H4 (cell line): ENCODE data around the gene SUSD6. TPM values are rescaled to one million over a fixed set of nuclear protein-coding genes. Genes with fewer than 3 reads are reported as not detected.
"Not testable (repeated sequence)": the region's sequence is repeated elsewhere in the genome, so short reads cannot be mapped to it uniquely, and the experiment has no call there.

Source experiments
- DNase-seq: peaks from one replicate; pipeline ENCODE4 v3.0.0-alpha.2; 2015; ENCODE audit warnings: low spot score
- total RNA-seq: library from RNA; depleted of rRNA; stranded (reverse); fragments of >200 nt; shearing (Covaris generic); gene quantifications from 2 replicates; pipeline ENCODE4 v1.2.3, GENCODE V29; 2014

Gene SUSD6
- total RNA-seq, 1 experiment from 2014 or later, result 3.4 TPM

DNA sequence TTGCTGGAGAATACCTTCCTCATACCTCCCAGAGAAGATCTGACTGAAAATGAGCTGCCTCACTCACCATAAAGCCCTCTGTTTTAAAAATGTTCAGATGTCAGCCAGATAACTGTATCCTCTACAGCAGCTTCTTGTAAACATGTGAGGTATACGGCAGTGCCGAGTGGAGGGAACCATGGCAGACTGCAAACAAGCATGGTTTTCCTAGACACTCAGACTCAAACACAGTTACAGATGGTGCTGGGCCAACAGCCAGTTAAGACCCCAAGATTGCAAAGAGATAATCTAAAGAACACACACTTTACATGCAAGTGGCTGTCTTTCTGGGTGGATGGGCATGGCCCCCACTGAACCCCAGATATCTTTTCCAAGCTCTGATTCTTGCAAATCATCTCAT lies 20.1 kb upstream of the SUSD6 start:
- DNase-seq, result no peak

DNA sequence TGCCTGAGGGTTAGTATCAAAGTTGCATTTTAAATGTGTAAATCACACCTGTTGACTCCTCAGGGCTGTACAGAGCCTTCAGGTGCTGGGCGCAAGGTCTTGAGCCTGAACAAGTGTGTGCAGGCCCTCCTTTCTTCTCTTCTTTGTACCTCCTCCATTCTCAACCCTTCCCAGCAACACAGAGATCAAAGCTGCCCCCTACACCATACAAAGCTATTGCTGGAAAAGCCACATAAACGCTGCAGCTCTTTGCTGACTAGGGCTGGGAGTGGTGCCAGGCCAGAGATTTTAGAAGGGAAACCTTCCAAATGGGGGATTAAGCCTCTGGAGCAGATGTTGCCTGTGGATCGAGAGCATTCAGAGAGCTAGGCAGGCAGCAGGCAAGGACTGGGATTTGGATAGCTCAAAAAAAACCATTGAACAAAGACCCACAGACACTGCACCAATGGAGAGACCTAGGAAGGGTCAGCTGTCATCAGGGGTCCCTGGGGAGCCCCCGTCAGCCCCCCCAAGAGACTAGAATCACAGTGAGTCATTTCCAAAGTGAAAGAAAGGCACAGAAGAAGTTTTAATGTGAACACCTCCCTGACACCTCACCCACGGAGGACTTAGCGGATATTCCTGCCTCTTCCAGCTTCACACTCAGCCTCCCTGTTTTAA lies 18.2 kb upstream of the SUSD6 start:
- DNase-seq, result peak; percentile 49

DNA sequence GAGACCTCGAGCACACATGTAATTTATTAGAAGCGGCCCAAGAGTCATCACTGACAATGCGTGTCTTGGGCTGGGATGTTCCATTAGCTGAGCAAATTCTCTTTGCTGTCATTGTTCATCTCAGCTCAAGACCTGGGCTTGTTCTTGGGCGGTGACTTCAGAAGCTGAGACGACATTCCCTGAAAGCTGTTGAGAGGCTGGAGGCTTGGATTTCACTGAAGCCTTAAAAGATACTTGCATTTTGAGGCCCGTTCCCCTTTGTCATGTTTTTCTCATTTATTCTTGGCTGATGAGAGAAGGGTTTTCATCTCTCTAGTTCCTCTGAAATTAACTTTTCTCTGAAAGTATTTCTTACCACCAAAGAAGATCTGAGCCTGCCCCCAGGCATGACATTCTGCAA lies 16.6 kb upstream of the SUSD6 start:
- DNase-seq, result no peak

DNA sequence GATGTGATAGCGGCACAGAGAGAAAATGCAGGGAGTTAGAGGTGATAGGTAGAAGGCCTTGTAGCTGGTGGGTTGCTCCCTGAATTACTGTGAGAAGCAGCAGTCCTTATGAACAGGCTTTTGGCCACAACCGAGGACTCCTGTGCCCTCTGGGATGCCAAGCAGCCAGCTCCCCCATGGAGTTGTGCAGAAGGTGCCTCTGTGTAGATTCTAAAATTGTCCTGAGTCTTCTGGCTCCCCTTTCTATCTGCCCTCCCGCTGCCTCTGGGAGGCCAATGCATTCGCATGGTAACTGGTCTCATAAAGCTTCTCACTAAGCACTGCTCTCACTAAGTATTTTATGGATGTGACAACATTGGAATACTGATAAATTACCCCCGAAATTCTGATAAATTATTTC lies 16.1 kb upstream of the SUSD6 start:
- DNase-seq, result no peak

DNA sequence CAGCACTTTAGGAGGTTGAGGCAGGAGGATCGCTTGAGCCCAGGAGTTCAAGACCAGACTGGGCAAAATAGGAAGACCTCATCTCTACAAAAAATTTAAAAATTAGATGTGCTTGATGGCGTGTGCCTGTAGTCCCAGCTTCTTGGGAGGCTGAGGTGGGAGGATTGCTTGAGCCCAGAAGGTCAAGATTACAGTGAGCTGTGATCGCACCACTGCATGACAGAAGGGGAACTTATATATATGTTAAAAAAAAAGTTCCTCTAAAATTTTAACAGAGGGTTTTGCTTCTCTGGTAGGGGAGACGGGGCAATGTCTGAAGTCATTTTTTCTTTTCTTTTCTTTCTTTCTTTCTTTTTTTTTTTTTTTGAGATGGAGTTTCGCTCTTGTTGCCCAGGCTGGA lies 12.0 kb upstream of the SUSD6 start:
- DNase-seq, result not testable (repeated sequence)

- no peak for DNase-seq
Measured at GRCh38 chr14:69600304-69600891, 11.0 kb upstream of the SUSD6 start.

DNA sequence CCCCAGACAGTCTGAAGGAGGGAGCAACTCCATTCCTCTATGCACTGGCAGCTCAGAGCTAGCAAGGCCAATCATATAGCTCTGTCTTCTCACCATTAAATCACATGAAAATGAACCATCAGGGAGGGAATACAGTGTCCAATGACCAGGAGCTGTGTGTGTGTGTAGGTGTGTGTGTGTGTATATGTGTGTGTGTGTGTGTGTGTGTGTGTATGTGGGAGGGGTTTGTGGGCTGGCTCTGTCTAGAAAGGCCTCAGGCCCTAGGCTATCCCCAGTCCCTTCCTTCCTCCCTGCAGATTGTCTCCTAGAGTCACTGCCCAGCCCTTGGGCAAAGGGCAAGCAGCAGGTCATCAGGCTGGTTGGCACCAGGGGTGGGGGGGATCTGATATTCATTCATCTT lies 5.7 kb upstream of the SUSD6 start:
- no peak for DNase-seq

DNA sequence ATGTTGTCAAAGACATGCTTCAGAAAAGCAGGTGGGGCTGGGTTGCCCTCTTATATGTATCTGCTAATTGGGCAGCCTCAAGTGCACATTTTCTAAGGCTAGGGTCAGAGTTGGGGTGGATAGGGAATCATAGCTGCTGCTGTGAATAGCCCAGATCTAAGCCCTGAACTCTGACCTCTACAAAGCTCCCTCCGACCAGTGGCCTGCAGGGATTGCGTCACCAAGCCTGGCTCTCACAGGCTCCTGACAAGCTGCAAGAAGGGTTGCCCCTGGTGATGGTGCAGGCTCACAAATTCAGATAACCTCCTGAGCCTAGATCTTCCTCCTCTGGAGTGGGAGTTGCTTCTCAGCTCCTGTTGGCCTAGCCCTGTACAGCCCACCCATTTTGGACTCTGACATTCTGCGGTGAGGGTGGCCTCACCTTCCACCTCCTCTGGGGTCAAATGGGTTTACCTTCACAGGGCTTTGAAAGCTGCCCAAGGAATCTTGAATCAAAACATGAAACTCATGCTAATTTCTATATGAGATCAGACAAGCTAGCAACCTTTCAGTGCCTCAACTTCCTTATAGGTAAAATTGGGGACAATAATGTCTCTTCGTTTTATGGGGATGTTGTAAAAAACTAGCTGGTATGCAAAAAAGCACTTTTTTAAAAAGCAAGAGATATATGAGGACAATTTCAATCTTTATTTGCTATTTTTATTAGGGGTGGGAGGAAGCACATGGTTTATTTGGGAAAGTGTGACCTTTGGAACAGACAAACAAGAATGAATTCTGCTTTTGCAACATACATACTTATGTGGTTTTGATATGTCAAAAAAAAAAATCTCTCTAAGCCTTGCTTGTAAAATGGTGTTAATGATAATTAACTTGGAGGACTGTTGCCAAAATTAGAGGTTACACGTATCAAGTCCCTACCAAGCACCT lies 4.9 kb upstream of the SUSD6 start:
- DNase-seq, result no peak

DNA sequence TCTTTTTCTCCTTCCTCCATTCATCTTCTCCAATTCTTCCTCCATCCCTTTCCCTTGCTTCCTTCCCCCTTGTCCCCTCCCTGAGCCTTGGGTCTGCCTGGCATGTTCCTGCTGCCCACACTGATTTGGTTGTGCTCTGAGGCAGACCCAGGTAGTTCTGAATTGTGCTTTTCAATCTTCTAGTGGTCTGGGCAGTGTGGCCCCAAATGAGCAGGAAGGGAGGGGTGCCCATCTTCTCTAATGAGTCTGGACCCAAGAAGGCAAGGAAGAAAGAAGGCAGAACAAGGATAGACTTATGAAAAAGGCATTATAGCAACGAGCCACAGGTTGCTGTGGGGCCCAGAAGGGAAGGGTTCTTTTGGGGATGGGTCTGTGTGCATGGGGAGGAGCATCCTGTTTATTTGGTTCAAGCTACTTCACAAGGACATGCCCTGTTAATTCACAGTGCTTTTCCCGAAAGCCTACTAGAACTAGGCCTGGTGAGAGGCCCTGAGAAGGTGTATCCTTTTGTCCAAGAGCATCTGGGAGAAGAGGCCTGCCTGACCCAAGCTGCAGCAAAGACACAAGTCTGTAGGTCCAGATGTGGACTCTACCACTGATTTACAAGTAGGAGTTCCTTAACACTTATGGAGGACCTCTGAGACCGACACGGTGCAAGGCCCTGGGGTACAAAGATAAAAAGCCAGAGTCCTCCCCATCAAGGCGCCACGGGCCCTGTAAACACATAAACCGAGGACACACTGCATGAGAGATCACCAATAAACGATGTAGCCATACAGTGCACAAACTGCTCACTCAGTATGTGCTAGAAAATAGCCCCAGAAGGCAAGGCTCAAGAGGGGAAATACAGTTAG lies 1.1 kb upstream of the SUSD6 start:
- DNase-seq, result no peak

DNA sequence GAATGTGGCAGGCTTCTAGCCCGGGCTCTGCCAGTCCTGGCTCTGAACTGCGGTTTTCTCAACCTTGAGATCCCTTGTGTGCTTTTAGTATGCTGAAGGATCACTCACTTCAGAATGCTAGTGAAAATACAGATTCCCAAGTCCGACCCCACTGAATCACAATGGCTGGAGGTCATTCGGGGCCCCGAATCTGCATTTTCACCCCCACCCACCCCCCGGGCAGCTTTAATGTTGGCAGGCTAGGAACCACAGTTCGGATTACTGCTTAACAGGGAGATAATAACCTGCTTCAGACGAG lies 573 bp upstream of the SUSD6 start:
- no peak for DNase-seq

DNA sequence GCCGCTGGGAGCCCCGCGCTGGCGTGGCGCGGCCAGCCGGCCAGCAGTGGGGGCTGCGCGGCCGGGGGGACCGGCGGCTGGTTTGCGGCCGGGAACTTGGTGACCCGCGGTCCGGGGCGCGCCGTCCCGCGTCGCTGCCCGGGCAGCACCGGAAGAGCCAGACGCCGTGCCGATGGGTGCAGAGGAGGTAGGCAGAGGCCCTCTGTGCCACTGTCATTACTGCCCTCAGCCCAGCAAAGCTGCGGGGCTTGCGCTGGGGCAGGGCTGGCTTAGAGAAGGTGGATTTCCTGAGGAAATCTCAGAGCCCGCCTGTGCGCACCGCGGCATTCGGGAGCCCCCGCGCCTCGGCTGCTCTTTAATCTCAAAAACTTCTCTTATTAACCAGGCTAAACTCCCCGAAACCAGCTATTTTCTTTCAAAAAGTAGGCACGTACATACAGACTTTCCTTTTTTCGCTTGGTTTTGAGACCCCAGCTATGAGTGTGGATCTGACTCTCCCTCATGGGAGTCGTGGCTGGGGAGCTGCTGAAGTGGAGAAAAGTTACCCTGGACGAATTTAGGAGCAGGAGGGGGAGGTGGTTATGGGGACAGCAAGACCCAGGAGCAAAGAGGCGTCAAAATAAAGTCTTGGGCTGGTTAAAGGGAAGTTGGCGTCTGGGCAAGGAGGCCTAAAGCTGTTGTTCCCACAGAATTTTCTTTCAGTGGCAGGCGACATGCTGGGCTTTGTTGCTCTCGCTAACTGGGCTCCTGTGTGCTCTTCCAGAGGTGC lies 802 bp downstream of the SUSD6 start:
- DNase-seq, result no peak

- DNase-seq, result no peak
Measured at GRCh38 chr14:69612783-69613130, 1.4 kb downstream of the SUSD6 start.

DNA sequence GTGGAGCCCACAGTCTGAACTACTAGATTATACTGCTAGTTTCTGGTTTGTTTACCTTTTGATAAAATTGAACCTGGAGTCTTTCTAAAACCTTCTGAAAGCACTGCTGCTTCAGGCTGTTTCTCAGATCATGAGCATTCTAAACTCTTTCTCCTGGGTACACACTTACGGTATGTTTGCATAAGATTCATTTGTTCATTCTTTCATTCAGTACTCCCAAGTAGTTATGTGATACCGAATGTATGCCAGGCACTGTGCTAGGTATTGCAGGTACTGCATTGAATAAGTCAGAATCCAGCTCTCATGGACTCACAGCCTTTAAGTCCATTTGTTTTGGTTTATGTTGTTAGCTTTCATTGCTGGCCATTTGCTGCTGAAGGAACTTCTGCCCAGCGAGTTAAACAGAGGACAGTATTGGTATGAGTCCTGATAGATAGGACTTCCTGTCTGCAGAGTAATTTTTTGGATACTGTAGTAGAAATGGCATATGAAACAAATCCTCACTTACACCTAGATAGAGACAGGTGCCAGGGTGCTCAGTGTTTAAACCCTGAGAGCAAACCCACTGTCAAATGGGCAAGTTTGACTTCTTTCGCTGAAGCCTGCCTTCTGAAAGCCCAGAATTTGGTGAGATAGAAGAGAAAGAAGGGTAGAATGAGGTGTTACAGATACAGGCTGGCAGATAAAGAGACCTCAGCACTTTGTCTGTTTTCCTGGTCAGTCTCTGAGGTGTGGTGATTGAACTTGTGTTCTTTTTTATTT lies 2.1 kb downstream of the SUSD6 start:
- DNase-seq, result no peak

- DNase-seq, result no peak
Measured at GRCh38 chr14:69614592-69614991, 3.2 kb downstream of the SUSD6 start.

GRCh38 chr14:69615121-69615495 lies 3.7 kb downstream of the SUSD6 start:
- DNase-seq, result no peak

- peak; percentile 64 for DNase-seq
Measured at GRCh38 chr14:69615496-69616407, 4.4 kb downstream of the SUSD6 start.

DNA sequence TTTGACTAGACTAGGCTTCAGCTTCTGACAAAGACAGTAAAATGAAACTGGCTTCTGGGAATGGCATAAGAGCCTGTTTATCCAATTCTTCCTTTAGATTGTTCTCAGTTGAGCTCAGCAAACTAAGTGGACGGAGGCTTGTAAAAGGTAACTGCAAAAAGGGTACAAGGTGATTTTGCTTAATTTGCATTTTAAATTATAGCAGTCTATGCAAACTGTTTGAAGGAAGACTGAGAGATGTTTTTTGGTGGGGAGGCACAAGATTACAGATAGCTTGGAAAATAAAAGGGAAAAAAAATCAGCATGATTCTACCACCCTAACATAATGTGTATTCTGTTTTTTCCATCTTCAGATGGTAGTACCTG lies 5.0 kb downstream of the SUSD6 start:
- DNase-seq, result no peak

DNA sequence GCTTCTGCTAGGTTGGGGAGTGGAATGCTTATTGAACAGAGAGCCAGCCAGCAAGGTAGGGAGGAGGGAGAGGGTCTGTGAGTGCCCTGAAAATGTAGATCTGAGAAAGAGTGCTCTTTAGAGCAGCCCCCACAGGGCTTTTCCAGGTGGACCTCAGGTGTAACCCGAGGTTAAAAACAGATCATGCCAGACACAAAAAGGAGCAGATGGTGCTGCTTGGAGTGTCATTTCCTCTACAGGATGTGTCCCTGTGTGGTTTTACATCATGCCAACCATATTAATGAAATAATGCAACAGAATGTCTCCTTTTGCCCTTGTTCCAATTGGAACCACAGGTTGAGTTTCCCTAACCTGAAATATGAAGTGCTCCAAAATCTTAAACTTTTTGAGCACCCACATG lies 6.4 kb downstream of the SUSD6 start:
- no peak for DNase-seq

DNA sequence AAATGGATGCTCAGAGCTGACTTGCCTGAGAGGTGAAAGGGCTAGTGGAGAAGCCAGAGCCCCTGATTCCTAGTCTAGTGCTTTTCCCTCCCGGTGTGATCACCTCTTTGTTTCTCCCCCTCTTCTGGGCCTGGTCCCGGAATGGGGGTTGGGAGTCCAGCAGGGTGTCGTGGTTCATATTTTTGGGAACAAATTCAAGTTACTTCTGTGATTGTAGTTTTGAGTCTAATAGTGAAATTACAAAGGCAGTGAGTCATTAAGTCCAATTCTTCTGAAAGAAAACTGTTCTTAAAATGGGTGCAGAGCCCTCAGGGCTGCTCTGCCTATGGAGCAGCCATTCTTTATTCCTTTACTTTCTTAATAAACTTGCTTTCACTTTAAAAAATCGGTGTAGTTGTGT lies 7.6 kb downstream of the SUSD6 start:
- DNase-seq, result no peak

- no peak for DNase-seq
Measured at GRCh38 chr14:69620211-69620611, 8.8 kb downstream of the SUSD6 start.
